SIG-M5 treated with dmso at 0.1 percent for 504 hours (cell line): ENCODE measurements around the gene GSS.

Source experiments
- DNase-seq: peaks from one replicate; lab custom pipeline; 2025; ENCODE audit not compliant: unreplicated experiment; lab: John Stamatoyannopoulos, UW

The GSS gene

DNA sequence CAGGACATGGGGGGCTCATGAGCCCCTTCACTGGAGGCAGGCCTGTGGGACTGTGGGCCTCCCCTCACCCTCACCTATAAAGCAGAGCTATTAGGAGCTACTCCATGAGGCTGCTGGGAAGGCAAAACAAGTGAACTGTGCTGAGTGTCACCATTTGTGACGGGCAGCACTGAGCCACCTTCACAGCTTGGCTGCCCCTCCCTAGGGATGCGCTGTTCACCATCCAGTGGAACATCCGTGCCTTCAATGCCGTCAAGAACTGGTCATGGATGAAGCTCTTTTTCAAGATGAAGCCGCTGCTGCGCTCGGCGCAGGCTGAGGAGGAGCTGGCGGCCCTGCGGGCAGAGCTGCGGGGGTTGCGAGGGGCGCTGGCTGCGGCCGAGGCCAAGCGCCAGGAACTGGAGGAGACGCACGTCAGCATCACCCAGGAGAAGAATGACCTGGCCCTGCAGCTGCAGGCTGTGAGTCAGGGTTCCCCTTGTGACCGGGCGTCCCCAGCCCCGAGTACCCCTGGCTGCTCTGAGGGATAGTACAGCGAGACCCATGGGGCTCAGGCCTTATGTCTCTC lies 38.4 kb upstream of the GSS start:
- no peak for DNase-seq

- DNase-seq, result no peak
Measured at GRCh38 chr20:34992751-34993417, 37.3 kb upstream of the GSS start.

- no peak for DNase-seq
Measured at GRCh38 chr20:34990661-34991214, 35.1 kb upstream of the GSS start.

DNA sequence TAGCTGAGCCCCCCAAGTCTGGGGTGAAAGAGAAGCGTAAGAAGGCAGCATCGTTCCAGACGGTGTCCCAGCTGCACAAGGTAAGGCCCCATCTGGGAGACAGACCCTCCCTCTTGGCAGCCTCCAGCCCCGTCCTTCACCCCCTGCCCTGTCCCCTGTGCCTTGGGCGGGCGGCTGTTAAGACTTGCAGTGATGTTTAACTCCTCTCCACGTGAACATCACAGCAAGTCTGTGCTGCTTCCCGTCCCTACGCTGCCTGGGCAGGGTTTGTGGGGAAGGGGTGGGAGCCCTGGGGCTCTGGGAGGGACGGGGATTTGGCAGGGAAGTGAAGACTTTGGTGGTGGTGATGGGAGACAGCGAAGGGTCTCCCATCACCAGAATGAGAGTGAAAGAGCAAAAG lies 34.6 kb upstream of the GSS start:
- DNase-seq, result no peak

- DNase-seq, result no peak
Measured at GRCh38 chr20:34989670-34990069, 34.1 kb upstream of the GSS start.

GRCh38 chr20:34989118-34989517 lies 33.5 kb upstream of the GSS start:
- DNase-seq, result no peak

DNA sequence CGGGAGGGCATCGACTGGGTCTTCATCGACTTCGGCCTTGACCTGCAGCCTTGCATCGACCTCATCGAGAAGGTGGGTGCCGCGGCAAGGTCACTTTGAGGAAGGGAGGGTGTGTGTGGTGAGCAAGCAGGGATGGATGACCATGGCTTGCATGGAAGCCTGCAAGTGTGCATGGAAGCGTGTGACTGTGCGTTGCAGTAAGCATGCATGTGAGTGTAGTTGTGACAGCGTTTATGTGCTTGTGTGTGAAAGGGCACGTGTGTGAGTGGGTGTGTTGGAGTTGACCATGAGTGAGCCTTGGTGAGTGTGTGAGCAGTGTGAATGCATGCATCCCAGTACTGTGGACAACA lies 32.6 kb upstream of the GSS start:
- DNase-seq, result no peak

- no peak for DNase-seq
Measured at GRCh38 chr20:34987288-34988190, 31.9 kb upstream of the GSS start.

GRCh38 chr20:34986311-34987287 lies 31.0 kb upstream of the GSS start:
- DNase-seq, result no peak

DNA sequence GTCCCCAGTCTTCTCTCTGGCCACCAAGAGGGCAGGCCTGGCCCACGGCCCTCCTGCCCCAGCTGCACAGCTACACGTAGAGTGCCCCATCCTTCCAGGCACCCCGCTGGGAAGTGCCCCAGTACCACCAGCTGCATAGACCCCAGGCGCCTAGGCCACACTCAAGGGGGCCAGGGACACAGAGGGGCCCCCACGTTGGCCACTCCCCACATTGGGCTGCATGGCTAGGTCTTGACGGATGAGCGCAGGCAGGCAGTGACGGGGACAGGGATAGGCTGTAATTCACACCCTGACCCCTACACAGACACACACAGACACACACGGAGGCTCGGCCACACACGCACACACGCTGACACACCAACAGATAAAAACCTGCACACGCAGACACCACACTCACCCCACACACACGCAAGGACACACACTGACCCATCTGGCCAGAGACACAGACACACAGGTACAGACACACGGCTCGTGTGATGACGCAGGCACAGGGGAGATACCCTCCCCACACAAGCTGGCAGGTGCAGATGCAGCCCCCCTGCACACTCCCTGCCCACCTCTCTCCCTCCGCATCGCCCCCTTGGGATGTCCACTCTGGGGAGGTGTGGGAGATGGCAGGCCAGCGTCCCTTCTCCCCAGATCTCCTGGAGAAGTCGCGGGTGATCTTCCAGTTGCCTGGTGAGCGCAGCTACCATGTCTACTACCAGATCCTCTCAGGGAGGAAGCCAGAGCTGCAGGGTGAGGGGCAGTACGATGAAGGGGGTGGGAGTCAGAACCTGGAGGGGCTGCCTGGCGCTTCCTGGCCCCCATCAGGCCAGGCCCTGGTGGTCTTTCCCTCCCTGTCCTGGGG lies 30.1 kb upstream of the GSS start:
- no peak for DNase-seq

GRCh38 chr20:34984756-34985261 lies 29.2 kb upstream of the GSS start:
- no peak for DNase-seq

DNA sequence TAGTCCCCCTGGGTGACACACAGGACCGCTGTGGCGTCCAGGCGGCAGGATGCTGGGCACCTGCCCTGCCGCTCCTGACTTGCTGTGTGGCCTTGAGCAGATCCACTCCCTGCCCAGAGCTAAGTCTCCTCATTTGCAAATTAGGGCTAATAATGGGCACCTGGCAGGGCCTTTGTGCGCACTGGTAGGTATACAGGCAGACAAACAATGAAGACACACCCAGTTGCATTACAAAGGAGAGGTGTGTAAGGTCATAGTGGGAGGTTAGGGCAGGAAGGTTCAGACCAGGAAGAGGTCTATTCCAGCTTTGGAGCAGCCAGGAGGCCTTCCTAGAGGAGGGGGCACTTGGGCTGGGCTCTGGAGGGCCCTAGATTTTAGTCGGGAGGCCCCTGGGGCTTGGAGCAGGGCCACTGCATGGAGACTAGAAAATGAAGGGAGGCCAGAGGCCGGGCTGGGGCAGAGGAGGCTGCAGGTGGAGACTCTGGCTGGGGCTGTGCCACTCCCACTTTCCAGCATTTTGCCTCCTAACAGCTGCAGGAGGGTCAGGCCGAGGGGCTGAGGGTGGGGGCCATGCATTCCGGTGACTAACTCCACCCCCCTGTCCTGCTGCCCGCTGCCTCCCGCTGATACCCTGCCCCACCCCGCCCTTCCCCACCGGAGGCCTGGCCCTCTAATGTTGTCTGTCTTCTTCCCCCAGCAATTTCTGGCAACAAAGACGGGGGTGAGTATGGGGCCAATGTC lies 28.6 kb upstream of the GSS start:
- DNase-seq, result no peak

GRCh38 chr20:34983089-34983820 lies 27.6 kb upstream of the GSS start:
- DNase-seq, result no peak

DNA sequence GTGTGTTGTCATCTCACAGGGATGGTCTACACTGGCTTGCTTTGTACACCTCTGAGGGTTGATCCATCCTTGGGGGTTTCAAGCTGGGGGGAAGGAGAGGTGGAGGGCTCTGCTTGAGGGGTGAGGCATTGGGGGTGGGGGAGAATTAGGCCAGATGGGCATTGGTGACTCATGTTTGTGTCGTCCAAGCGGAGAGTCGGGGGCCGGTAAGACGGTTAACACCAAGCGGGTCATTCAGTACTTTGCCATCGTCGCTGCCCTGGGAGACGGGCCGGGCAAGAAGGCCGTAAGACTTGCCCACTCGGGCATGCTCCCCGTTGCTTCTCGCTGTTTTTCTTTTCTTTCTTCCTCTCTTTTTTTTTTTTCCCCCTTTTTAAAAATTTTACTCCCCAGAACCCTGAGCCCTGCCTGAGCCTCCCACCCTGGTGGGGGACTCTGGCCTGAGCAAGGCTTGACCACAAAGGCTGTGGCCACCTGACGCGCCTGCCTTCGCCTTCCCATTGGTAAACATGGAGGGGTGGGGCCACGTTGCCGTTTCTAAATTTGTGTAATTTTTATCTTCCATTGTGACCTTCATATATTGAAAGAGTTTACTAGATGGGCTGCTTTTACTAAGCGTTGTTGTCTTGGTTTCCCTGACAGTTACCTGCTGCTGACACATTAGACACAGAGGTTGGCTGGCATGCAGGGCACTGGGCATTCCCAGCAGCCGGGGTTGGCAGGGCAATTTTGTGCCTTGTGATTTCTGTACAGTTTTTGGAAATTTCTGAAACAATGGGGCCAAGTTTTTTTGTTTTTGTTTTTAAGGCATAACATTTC lies 26.9 kb upstream of the GSS start:
- no peak for DNase-seq

GRCh38 chr20:34980543-34981233 lies 25.1 kb upstream of the GSS start:
- no peak for DNase-seq

DNA sequence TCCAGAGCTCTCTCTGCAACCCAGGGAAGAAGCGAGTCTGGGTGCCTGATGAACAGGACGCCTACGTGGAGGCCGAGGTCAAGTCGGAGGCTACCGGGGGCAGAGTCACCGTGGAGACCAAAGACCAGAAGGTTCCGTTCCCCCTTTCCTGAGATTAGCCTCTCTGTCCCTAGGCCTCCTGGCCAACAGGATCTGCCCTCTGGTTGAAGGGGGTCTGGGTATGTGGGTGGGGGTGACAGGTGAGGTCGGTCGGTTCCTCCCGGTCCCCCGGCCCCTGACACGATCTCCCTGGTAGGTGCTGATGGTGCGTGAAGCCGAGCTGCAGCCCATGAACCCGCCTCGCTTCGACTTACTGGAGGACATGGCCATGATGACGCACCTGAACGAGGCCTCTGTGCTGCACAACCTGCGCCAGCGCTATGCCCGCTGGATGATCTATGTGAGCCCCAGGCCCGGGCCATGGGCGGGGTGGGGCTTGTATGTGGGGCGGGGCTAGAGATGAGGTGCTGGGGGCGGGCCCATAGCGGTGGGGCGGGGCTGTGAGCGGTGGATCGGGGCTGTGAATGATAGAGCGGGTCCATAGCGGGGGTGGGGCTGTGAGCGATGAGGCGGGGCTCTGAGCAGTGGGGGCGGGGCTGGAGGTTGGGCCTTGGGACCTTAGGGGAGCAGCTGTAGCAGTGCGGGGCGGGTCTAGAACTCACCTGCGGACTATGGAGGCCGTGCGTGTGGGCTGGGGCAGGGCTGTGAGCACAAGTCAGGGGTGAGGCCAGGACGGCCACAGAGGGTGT lies 24.0 kb upstream of the GSS start:
- no peak for DNase-seq
